Spleen (tissue), 11 donors: ENCODE results near the gene LMAN1. TPM values are rescaled to one million over a fixed set of nuclear protein-coding genes. Genes with fewer than 3 reads are reported as not detected.

Experiments used
- DNase-seq: peaks from one replicate; pipeline ENCODE4 v3.0.0-alpha.2; 2020
- H3K27ac ChIP-seq, 8 donors: fragments of 200-600 bp; sonication (generic) in 7 of 8; 1 replicate in 4 of 8; 2 replicates in 4 of 8; pipeline versions ENCODE4 v1.5.0 to v1.8.0; 2016 to 2021; ENCODE audit warnings: inconsistent platforms in 4 of 8, mild to moderate bottlenecking in 4 of 8, moderate library complexity in 1 of 8
- H3K27me3 ChIP-seq, 7 donors: fragments of 200-600 bp; sonication (generic) in 6 of 7; replicated peaks in 1 of 7; 1 replicate in 4 of 7; 2 replicates in 3 of 7; pipeline versions ENCODE4 v1.5.0 to v1.8.0; 2016 to 2021; ENCODE audit warnings: inconsistent platforms in 3 of 7, mild to moderate bottlenecking in 1 of 7
- H3K36me3 ChIP-seq, 6 donors: fragments of 200-600 bp; sonication (generic) in 5 of 6; 1 replicate in 4 of 6; 2 replicates in 2 of 6; pipeline versions ENCODE4 v1.5.0 to v1.8.0; 2016 to 2021; ENCODE audit warnings: inconsistent platforms in 2 of 6
- H3K4me1 ChIP-seq, 6 donors: fragments of 200-600 bp; sonication (generic) in 5 of 6; 1 replicate in 3 of 6; 2 replicates in 3 of 6; pipeline versions ENCODE4 v1.5.0 to v1.8.0; 2016 to 2021; ENCODE audit warnings: inconsistent platforms in 3 of 6
- H3K4me3 ChIP-seq, 8 donors: fragments of 200-600 bp; sonication (generic) in 7 of 8; 1 replicate in 4 of 8; 2 replicates in 4 of 8; pipeline versions ENCODE4 v1.5.0 to v1.8.0; 2016 to 2021; ENCODE audit warnings: inconsistent platforms in 4 of 8, mild to moderate bottlenecking in 4 of 8, moderate library complexity in 2 of 8
- H3K9me3 ChIP-seq, 8 donors: fragments of 200-600 bp; sonication (generic) in 7 of 8; 1 replicate in 4 of 8; 2 replicates in 4 of 8; pipeline versions ENCODE4 v1.5.0 to v1.8.0; 2016 to 2021; ENCODE audit warnings: inconsistent platforms in 4 of 8
- POLR2A ChIP-seq, 3 donors: fragments of 450-650 bp; IDR thresholded peaks; one replicate each; pipeline ENCODE4 v1.5.1; 2017; ENCODE audit warnings: antibody characterized with exemption in 3 of 3, mild to moderate bottlenecking in 1 of 3
- POLR2AphosphoS5 ChIP-seq, 3 donors: sonication (generic); formaldehyde crosslinking; IDR thresholded peaks; one replicate each; pipeline ENCODE4 v1.5.1; 2017; ENCODE audit warnings: antibody characterized with exemption in 3 of 3
- WGBS, 5 donors: extraction: QIAGEN DNeasy Blood & Tissue Kit in 3 of 5; methylation state at CpG; one replicate each; pipeline versions ENCODE4 v1.1.5 to v1.1.7; 2013 to 2018; 5-methylcytosine and 5-hydroxymethylcytosine counted together
- intact Hi-C: fragments of 100-400 bp; cut with DNase I; formaldehyde crosslinking; loops from one replicate; pipeline ENCODE4 v1.15.0; 2023; ENCODE audit warnings: low total_unique reads
- polyA plus RNA-seq, 3 donors: library from polyadenylated mRNA; stranded (reverse); fragments of 200-250 nt; gene quantifications; one replicate each; pipeline ENCODE4 v1.2.1, GENCODE V29; 2013
- total RNA-seq, 7 donors: library from RNA; depleted of rRNA in 3 of 7; stranded (reverse); fragments of >200 nt in 3 of 7; fragmentation: NEBNext Ultra II Directional in 4 of 7; extraction: Animal tissue kit (Norgen Biotek cat#: 25700) in 4 of 7; gene quantifications; one replicate each; pipeline versions ENCODE4 v1.1.0 to v1.2.1, GENCODE V29; 2016 to 2021
- TF ChIP-seq, protein P1 (sequence below), 11 experiments: fragments of 200-600 bp in 7 of 11; fragments of 450-650 bp in 4 of 11; sonication (generic) in 4 of 11; IDR thresholded peaks in 8 of 11; conservative IDR thresholded peaks in 3 of 11; 1 replicate in 7 of 11; 2 replicates in 4 of 11; pipeline versions ENCODE4 v1.4.0 to v1.8.0; 2016 to 2021; ENCODE audit warnings: antibody characterized with exemption in 11 of 11, inconsistent platforms in 4 of 11, mild to moderate bottlenecking in 1 of 11
- donor health status: healthy with polysubstance abuse.
- donor health status: DM: no; HTN: no; CAD: no; lungs with moderate emphysema.
- donor health status: DM: no; HTN: no; CAD: no.
- donor health status: Bipolar disorder and iron deficiency.
- donor health status: healthy.
- donor health status: DM: no; HTN: no; CAD: no.
- donor health status: DM: yes; HTN: yes; CAD: no.

LMAN1 gene
- total and polyA plus RNA-seq, 10 donors: 10.0 to 97.9 (median 54.1) TPM

DNA sequence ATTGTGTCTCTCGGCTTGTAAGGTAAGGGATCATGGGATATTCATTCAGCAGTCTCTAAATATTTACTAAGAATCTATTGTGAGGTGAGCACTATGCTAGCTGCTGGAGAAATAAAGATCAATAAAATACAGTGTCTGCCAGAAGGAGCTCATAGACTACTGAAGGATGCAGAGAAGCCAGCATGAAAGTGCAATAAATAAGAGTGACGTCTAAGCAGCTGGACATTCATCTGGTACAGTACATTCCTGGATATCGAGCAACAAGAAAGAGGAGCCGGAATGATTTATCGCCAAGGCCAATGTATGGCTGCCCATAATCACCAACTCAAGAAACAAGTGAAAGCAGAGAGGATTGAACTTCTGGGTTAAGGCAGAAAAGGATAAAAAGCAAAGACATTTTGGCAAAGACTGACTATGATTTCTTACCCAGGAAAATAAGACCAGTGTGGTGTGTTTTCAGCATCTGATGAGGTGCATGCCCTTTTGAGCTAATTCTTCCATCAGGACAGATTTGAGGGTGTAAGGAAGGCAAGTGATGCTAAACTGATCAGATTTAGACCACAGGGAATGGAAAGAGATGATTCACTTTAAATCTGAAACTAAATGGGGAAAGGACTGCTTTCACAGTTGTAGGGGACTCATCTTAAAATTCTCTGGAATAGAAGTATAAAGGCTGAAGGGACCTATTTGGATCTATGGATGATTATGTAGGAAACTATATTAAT, 18.7 kb upstream of the LMAN1 start:
- WGBS, 5 donors: 61 to 86% (median 81%) methylated on average over 5 of the region's 5 CpGs
- H3K9me3 ChIP-seq: no peaks in the 10 kb centered on the region
- H3K27ac ChIP-seq: no peak overlapping the region
- no peak for DNase-seq
- H3K27me3 ChIP-seq: peaks cover 0 to 19% (median 0%) of the 10 kb centered on the region in 7 donors
- H3K4me1 ChIP-seq: no peaks in the 10 kb centered on the region
- no peak for TF ChIP-seq POLR2A (IDR thresholded peaks at IDR 0.05)
- TF ChIP-seq, protein P1, sequence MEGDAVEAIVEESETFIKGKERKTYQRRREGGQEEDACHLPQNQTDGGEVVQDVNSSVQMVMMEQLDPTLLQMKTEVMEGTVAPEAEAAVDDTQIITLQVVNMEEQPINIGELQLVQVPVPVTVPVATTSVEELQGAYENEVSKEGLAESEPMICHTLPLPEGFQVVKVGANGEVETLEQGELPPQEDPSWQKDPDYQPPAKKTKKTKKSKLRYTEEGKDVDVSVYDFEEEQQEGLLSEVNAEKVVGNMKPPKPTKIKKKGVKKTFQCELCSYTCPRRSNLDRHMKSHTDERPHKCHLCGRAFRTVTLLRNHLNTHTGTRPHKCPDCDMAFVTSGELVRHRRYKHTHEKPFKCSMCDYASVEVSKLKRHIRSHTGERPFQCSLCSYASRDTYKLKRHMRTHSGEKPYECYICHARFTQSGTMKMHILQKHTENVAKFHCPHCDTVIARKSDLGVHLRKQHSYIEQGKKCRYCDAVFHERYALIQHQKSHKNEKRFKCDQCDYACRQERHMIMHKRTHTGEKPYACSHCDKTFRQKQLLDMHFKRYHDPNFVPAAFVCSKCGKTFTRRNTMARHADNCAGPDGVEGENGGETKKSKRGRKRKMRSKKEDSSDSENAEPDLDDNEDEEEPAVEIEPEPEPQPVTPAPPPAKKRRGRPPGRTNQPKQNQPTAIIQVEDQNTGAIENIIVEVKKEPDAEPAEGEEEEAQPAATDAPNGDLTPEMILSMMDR (IDR thresholded peaks at IDR 0.05 in 8 of 11, conservative IDR thresholded peaks at IDR 0.05 in 3 of 11): no peak
- TF ChIP-seq POLR2AphosphoS5 (IDR thresholded peaks at IDR 0.05): no peak
- intact Hi-C loops: no loop called here
- H3K4me3 ChIP-seq: no peak overlapping the region
- H3K36me3 ChIP-seq: no peaks in the 10 kb centered on the region

DNA sequence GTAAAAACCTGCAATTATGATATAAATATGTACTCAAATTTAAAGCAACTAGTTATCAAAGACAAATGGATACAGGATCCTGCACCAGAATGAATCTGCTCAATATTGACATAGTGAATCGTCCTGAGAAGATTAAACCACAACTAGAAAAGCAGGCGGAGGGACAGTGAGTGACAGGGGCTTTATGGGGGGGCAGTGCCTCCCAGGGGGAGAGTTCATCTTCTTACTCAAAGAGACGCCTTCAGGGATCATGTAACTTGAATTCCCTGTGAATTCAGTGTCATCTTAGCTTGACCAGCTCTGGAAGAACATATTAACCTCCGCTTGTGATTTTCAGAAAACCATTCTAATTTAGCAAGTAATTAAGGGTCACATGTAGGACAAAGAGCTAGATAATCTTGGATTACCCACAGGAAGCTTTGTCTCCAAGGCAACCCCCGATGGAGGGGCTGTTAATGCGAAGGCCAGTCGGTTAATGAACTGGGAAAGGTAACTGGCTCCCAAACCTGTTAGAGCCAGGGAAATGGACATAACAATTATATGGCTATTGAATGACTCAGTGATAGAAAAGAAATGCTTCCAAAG, 17.4 kb upstream of the LMAN1 start:
- WGBS, 5 donors: 65 to 84% (median 83%) methylated on average over 7 of the region's 7 CpGs
- Histone ChIP-seq H3K27ac (no peak overlapping the region), H3K4me1 (no peaks in the 10 kb centered on the region), H3K9me3 (no peaks in the 10 kb centered on the region), H3K36me3 (no peaks in the 10 kb centered on the region), H3K4me3 (no peak overlapping the region), H3K27me3 (peaks cover 0 to 29% (median 3%) of the 10 kb centered on the region in 7 donors)
- TF ChIP-seq POLR2A (IDR thresholded peaks at IDR 0.05) (no peak), POLR2AphosphoS5 (IDR thresholded peaks at IDR 0.05) (no peak)
- TF ChIP-seq, protein P1 (IDR thresholded peaks at IDR 0.05 in 8 of 11, conservative IDR thresholded peaks at IDR 0.05 in 3 of 11): no peak
- no peak for DNase-seq
- intact Hi-C loops: no loop called here

DNA sequence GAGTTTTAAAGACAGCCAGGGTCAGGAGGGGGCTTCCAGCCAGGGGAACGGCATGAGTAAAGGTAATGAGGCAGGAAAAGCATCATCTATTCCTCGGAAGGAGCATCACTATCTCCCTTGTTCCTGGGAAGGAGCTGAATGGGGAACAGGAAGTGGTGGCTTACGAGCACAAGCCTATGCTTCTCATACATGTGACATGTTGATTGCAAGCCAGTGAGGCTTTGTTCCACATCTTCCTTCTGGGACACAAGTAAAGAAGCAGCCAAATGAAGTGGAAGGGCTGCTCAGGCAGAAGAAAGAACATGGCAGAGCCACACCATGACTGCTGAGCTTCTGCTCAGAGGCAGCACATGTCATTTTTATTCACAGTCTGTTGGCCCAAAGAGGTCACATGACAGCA, 15.1 kb upstream of the LMAN1 start:
- H3K27me3 ChIP-seq: peaks cover 0 to 42% (median 4%) of the 10 kb centered on the region in 7 donors
- no peak for TF ChIP-seq POLR2AphosphoS5 (IDR thresholded peaks at IDR 0.05)
- TF ChIP-seq, protein P1 (IDR thresholded peaks at IDR 0.05 in 8 of 11, conservative IDR thresholded peaks at IDR 0.05 in 3 of 11): no peak
- H3K9me3 ChIP-seq: peaks cover 0 to 2% (median 0%) of the 10 kb centered on the region in 8 donors
- no peaks in the 10 kb centered on the region for H3K4me1 ChIP-seq
- no peaks in the 10 kb centered on the region for H3K36me3 ChIP-seq
- 26 to 44% (median 43%) methylated on average over 3 of the region's 3 CpGs for WGBS, 5 donors
- H3K27ac ChIP-seq: no peak overlapping the region
- no peak for DNase-seq
- H3K4me3 ChIP-seq: no peak overlapping the region
- intact Hi-C loops: no loop called here

DNA sequence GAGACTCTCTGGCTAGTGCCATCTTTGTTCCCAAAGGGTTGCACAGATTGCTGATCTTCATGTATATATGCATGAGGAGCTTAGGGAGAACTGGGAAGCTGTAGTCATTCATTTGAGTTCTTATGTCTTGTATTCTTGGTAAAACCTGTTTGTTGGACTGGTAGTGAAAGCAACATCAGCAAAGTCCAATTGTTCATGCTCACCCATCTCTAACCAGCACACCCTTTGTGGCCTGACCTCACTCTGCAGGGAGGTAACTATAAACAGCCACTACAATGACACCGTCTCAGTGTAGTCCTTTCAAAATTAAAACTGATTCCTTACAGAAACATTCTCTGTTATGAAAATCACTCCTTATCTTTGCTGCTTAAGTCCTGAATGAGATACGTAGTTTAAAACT, 13.9 kb upstream of the LMAN1 start:
- 90 to 94% (median 92%) methylated on average over 2 of the region's 2 CpGs for WGBS, 5 donors
- Histone ChIP-seq H3K9me3 (peaks cover 0 to 4% (median 0%) of the 10 kb centered on the region in 8 donors), H3K27ac (no peak overlapping the region)

More for the DNA sequence above, 13.9 kb upstream of the LMAN1 start:
- H3K27me3 ChIP-seq: peaks cover 0 to 47% (median 4%) of the 10 kb centered on the region in 7 donors
- no peak for TF ChIP-seq POLR2AphosphoS5 (IDR thresholded peaks at IDR 0.05)
- TF ChIP-seq, protein P1 (IDR thresholded peaks at IDR 0.05 in 8 of 11, conservative IDR thresholded peaks at IDR 0.05 in 3 of 11): no peak
- TF ChIP-seq POLR2A (IDR thresholded peaks at IDR 0.05): no peak
- no peak for DNase-seq
- H3K4me1 ChIP-seq: no peaks in the 10 kb centered on the region
- intact Hi-C loops: no loop called here
- no peak overlapping the region for H3K4me3 ChIP-seq
- H3K36me3 ChIP-seq: no peaks in the 10 kb centered on the region
